ENCODE data around the gene SETBP1. TPM values are rescaled to one million over a fixed set of nuclear protein-coding genes. Genes with fewer than 3 reads are reported as not detected.

SETBP1 gene
- total RNA-seq, 4 donors from 2014 or later = 16.2 to 33.6 (median 24.4) TPM

GRCh38 chr18:44851856-44852621 lies 171.4 kb downstream of the SETBP1 start:
- TF ChIP-seq, protein P1, sequence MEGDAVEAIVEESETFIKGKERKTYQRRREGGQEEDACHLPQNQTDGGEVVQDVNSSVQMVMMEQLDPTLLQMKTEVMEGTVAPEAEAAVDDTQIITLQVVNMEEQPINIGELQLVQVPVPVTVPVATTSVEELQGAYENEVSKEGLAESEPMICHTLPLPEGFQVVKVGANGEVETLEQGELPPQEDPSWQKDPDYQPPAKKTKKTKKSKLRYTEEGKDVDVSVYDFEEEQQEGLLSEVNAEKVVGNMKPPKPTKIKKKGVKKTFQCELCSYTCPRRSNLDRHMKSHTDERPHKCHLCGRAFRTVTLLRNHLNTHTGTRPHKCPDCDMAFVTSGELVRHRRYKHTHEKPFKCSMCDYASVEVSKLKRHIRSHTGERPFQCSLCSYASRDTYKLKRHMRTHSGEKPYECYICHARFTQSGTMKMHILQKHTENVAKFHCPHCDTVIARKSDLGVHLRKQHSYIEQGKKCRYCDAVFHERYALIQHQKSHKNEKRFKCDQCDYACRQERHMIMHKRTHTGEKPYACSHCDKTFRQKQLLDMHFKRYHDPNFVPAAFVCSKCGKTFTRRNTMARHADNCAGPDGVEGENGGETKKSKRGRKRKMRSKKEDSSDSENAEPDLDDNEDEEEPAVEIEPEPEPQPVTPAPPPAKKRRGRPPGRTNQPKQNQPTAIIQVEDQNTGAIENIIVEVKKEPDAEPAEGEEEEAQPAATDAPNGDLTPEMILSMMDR (IDR thresholded peaks at IDR 0.05) = no peak
- TF ChIP-seq EP300 (IDR thresholded peaks at IDR 0.05; ENCODE audit: low read depth) (no peak), POLR2A (IDR thresholded peaks at IDR 0.05) (no peak), POLR2AphosphoS5 (IDR thresholded peaks at IDR 0.05) (no peak)
- Histone ChIP-seq H3K27me3 (no peaks in the 10 kb centered on the region), H3K9me3 (no peaks in the 10 kb centered on the region), H3K36me3 (no peaks in the 10 kb centered on the region), H3K4me1 (peaks cover 0 to 12% (median 2%) of the 10 kb centered on the region in 4 donors), H3K4me3 (no peak overlapping the region), H3K27ac (no peak overlapping the region)
- no peak for DNase-seq
- WGBS, 2 donors (ENCODE audit: low coverage in 1 of 2) = 67 to 89% methylated on average over 1 to 13 of the region's 13 CpGs
- in situ Hi-C loops (cut with MboI; ENCODE audit: low pct_ligation_motif_present in 1 of 4, low pct_unique_long_range_greater_than_20kb in 1 of 4, low sequenced_read_pairs in 3 of 4) (no loop called here), intact Hi-C loops (cut with DNase I; ENCODE audit: low total_unique reads) (no loop called here)

DNA sequence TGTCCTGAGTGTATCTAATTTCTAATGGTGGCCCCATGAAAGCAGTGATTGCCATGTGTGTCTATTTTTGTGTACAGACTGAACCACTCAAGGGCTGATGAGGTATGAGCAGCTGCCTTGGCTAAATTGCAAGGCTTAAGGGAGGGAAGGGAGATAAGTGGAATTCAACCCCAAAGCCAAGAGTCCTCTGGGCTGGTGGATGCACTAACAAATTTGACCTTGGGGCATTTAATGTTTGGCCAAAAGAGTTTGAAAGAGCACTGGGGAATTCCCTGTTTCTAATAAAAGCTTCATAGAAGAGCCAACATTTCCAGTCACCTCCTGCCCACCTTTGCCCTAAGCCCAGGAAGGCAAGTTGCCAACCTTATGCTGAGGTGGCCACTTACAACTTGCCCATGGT lies 172.1 kb downstream of the SETBP1 start:
- H3K27me3 ChIP-seq = no peaks in the 10 kb centered on the region
- DNase-seq = no peak
- intact Hi-C loops (cut with DNase I; ENCODE audit: low total_unique reads) (no loop called here), in situ Hi-C loops (cut with MboI; ENCODE audit: low pct_ligation_motif_present in 1 of 4, low pct_unique_long_range_greater_than_20kb in 1 of 4, low sequenced_read_pairs in 3 of 4) (no loop called here)
- peaks cover 0 to 12% (median 3%) of the 10 kb centered on the region in 4 donors for H3K4me1 ChIP-seq
- H3K36me3 ChIP-seq = no peaks in the 10 kb centered on the region
- H3K27ac ChIP-seq = no peak overlapping the region
- H3K9me3 ChIP-seq = no peaks in the 10 kb centered on the region
- no peak overlapping the region for H3K4me3 ChIP-seq
- TF ChIP-seq POLR2AphosphoS5 (IDR thresholded peaks at IDR 0.05) (no peak), EP300 (IDR thresholded peaks at IDR 0.05; ENCODE audit: low read depth) (no peak), POLR2A (IDR thresholded peaks at IDR 0.05) (no peak)
- TF ChIP-seq, protein P1 (IDR thresholded peaks at IDR 0.05) = no peak

DNA sequence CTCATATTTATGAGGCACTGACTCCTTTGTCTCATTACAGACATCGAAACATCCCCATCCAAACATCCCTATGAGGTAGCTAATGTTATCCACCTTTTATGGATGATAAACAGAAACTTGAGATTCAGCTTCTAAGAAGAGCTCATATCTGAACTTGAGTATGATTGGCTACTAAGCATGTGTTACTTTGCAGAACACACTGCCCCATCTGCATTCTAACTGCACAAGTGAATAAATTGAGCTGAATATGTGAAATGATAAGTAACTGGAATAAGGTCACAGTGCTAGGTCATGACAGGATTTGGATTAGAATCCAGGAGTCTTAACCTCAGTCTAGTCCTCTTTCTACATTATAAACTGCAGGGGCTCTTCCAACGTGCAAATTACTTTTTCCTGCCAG lies 172.7 kb downstream of the SETBP1 start:
- H3K4me3 ChIP-seq = no peak overlapping the region
- no peak for DNase-seq
- intact Hi-C loops (cut with DNase I; ENCODE audit: low total_unique reads) = no loop called here
- 78% methylated on average over 2 of the region's 2 CpGs; no CpG with 5 or more reads in 1 of the 2 donors for WGBS, 2 donors (ENCODE audit: low coverage in 1 of 2)
- no peaks in the 10 kb centered on the region for H3K36me3 ChIP-seq
- no peaks in the 10 kb centered on the region for H3K27me3 ChIP-seq
- in situ Hi-C loops (cut with MboI; ENCODE audit: low pct_ligation_motif_present in 1 of 4, low pct_unique_long_range_greater_than_20kb in 1 of 4, low sequenced_read_pairs in 3 of 4) = no loop called here
- H3K9me3 ChIP-seq = no peaks in the 10 kb centered on the region
- peaks cover 0 to 12% (median 3%) of the 10 kb centered on the region in 4 donors for H3K4me1 ChIP-seq
- no peak overlapping the region for H3K27ac ChIP-seq
- no peak for TF ChIP-seq POLR2A (IDR thresholded peaks at IDR 0.05)

- H3K9me3 ChIP-seq = no peaks in the 10 kb centered on the region
- peaks cover 0 to 19% (median 6%) of the 10 kb centered on the region in 4 donors for H3K4me1 ChIP-seq
- H3K4me3 ChIP-seq = no peak overlapping the region
- no peak overlapping the region for H3K27ac ChIP-seq
- no peak for TF ChIP-seq POLR2AphosphoS5 (IDR thresholded peaks at IDR 0.05)
- TF ChIP-seq, protein P1 (IDR thresholded peaks at IDR 0.05) = no peak
- no peak for TF ChIP-seq POLR2A (IDR thresholded peaks at IDR 0.05)
- no peak for TF ChIP-seq EP300 (IDR thresholded peaks at IDR 0.05; ENCODE audit: low read depth)
- no peaks in the 10 kb centered on the region for H3K27me3 ChIP-seq
- 95% methylated on average over 6 of the region's 6 CpGs; no CpG with 5 or more reads in 1 of the 2 donors for WGBS, 2 donors (ENCODE audit: low coverage in 1 of 2)
- DNase-seq = no peak
- intact Hi-C loops (cut with DNase I; ENCODE audit: low total_unique reads) (no loop called here), in situ Hi-C loops (cut with MboI; ENCODE audit: low pct_ligation_motif_present in 1 of 4, low pct_unique_long_range_greater_than_20kb in 1 of 4, low sequenced_read_pairs in 3 of 4) (no loop called here)
- H3K36me3 ChIP-seq = no peaks in the 10 kb centered on the region
These were observed 175.0 kb downstream of the SETBP1 start for GRCh38 chr18:44855681-44856080.
